Activated naive CD4-positive, alpha-beta T cell treated with anti-CD3 and anti-CD28 coated beads, Interleukin-2, amount 50 U/mL, for 72 hours (primary cell): Measurements from ENCODE around the gene CCNO. TPM values are rescaled to one million over a fixed set of nuclear protein-coding genes. Genes with fewer than 3 reads are reported as not detected.

Source experiments
- total RNA-seq, 2 donors: library from RNA; stranded (reverse); gene quantifications; one replicate each; pipeline ENCODE4 v1.2.3, GENCODE V29; 2022

CCNO gene
- total RNA-seq, 2 donors from 2014 or later: not detected

Other genes starting within 250 kb of the CCNO start
- not detected for gene ESM1, start 248.0 kb downstream of the CCNO start, total RNA-seq
- under 1 TPM in 1 of 2 donors, not detected in 1; 0.98 TPM for gene GZMK, start 209.4 kb downstream of the CCNO start, total RNA-seq
- gene GZMA, start 131.0 kb downstream of the CCNO start, total RNA-seq: 1 to 10 TPM; 1.7 to 3.3 TPM
- gene GPX8, start 73.4 kb downstream of the CCNO start, total RNA-seq: not detected
- not detected for gene CDC20B, start 60.4 kb downstream of the CCNO start, total RNA-seq
- gene MCIDAS, start 6.3 kb downstream of the CCNO start, total RNA-seq: under 1 TPM in 1 of 2 donors, not detected in 1; 0.18 TPM
- 10 to 100 TPM; 10.2 to 10.8 TPM for gene DHX29, start 74.1 kb upstream of the CCNO start, total RNA-seq
- gene MTREX, start 74.4 kb upstream of the CCNO start, total RNA-seq: 10 to 100 TPM; 73.4 to 99.2 TPM